HG03571 (cell line): ENCODE results near the gene PIPOX.
"Not testable (repeated sequence)": the region's sequence is repeated elsewhere in the genome, so short reads cannot be mapped to it uniquely, and the experiment has no call there.

ENCODE experiments used
- ATAC-seq: cut with Tn5 transposase; IDR thresholded peaks from one replicate; pipeline ENCODE4 v1.9.1; 2021; ENCODE audit not compliant: unreplicated experiment

Gene PIPOX

DNA sequence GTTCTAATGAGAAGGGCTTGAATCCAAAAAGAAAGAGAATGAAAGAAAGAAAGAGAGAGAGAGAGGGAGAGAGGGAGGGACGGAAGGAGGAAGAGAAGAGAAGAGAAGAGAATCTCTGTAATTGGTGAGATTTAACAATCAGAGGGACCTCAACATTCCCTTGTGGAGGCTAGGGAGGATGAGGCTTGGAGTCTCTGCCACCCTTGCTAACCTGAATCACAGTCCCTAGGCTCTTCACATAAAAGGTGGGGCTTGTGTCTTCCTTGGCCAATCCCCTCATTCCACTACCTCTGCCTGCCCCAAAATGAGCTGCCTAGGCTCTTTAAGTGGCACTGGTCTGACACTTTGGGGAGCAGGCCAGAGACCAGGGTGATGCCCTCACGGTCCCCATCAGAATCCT, 30.1 kb downstream of the PIPOX start:
- no peak for ATAC-seq

GRCh38 chr17:29073520-29073919, 30.6 kb downstream of the PIPOX start:
- no peak for ATAC-seq

DNA sequence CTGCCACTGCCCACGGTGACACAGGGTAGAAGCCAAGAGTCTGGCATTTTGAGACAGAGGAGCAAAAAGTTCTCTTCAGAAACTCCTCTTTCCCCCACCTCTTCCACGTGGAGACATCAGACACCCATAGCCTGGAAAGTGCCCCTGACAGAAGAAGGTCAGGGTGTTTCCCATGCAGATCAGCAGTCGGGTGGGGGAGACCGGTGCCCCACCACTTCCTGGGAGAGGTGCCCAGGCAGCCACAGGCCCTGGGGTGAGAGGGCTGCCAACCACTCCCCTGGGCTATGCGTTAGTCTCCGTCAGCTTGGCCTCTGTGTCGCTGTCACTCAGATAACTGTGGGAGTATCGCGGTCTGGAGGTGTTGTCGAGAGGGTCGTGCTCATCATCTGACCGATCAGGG, 31.5 kb downstream of the PIPOX start:
- ATAC-seq: no peak

DNA sequence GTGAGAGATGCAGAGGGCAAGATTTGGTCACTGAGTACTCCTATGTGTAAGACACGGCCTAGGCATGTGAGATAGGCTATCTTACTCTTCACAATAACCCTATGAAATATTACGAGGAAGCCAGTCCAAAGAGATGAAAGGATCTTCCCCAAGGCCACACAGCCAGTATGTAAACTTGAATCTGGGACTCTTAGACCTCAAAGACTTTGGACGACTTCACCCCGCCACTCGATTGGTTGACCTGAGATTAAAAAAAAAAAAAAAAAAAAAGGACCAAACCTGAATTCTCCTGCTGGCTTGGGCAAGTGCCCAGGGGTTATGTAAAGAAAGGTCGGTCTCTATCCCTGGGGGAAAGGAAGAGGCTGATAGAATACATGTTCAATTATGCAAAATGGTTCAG, 33.1 kb downstream of the PIPOX start:
- no peak for ATAC-seq

- ATAC-seq: no peak
Observed at GRCh38 chr17:29076722-29077121, 33.8 kb downstream of the PIPOX start.

DNA sequence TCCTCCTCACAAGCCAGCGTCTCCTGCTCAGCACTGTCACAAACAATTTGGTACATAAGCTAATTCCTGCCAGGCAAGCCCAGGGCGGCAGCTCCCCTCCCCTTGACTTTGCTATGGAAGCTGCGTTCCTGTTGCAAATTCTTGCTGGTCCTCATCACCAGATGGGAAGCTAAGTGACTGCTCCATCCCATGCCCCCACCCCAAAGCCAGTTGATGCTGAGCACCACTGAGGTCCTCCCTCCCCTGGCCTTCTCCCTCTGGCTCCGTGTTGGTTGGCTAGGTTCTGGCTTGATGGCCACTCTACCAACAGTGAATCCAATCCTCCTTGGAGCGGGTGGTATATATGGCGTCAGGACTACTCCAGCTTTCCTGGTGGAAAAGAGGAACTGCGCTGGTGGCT, 34.4 kb downstream of the PIPOX start:
- ATAC-seq: no peak

DNA sequence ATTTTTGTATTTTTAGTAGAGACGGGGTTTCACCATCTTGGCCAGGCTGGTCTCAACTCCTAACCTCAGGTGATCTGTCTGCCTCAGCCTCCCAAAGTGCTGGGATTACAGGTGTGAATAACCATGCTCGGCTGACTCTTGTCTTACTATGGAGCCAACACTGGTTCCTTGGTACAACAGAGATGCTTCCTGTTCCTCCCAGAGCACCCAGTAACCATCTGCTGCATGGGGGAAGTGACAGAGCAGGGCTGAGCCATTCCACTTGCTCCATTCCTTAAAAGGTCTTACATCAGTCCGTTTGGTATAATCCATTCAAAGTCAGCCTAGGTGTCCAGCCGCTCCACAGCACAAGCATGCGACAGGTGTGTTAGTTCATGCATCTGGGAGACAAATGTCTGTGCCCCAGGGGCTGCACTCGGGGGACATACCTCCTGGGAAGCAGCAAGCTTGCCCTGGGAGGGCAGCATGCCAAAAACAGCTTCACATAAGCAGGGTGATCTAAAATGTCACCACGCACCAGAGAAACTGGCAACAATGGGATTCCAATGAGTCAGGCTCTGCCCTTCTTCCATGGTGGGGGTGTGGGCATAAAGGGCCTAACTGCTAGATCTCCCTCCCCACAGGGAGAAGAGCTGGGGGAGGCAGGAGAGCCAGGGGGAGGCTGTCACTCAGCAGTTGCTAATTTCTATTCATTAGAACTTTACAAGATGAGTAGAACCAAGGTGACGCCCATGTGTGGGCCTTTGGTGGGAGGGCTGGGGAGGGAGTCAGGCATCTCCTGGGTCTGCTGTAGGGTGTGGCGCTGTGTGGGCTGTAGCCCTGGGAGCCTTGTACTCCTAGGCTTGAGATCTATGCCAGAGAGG, 35.5 kb downstream of the PIPOX start:
- ATAC-seq: no peak

DNA sequence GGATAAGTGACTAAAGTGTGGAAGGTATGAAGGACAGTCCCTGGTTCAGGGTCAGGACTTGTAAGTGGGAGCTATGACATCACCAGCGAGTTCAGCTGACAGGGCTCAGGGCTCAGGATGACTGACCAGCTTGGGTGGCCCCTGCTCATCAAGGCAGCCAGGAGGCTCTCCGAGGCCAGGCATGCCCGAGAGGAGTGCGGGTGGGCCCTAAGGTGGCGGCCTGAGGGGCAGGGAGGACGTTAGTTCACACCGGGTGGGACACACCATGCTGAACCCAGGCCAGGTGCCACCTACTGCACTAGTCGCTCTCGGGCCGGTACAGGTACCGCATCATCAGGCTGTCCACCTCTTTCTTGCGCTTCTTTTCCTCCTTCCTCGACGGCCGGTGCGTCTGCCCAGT, 36.5 kb downstream of the PIPOX start:
- no peak for ATAC-seq

GRCh38 chr17:29079887-29080286, 36.9 kb downstream of the PIPOX start:
- ATAC-seq: no peak

DNA sequence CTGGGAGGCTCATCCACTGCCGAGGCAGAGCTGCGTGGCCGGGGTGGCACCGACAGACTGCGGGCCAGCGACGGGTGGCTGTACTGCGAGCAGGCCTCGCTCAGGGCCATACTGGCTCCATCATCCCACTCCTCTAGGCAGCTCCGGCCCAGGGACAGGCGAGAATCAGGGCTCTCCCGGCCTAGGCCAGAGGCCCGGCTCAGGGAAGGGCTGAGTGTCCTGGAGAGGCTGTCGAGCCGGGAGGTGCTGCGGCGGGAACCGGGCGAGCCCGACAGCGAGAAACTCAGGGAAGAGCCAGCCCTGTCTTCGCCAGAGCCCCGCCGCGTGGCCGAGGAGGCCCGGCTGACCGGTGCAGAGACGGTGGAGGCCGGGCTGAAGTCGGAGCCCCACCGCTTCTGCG, 37.4 kb downstream of the PIPOX start:
- no peak for ATAC-seq

GRCh38 chr17:29080965-29081364, 38.0 kb downstream of the PIPOX start:
- no peak for ATAC-seq

DNA sequence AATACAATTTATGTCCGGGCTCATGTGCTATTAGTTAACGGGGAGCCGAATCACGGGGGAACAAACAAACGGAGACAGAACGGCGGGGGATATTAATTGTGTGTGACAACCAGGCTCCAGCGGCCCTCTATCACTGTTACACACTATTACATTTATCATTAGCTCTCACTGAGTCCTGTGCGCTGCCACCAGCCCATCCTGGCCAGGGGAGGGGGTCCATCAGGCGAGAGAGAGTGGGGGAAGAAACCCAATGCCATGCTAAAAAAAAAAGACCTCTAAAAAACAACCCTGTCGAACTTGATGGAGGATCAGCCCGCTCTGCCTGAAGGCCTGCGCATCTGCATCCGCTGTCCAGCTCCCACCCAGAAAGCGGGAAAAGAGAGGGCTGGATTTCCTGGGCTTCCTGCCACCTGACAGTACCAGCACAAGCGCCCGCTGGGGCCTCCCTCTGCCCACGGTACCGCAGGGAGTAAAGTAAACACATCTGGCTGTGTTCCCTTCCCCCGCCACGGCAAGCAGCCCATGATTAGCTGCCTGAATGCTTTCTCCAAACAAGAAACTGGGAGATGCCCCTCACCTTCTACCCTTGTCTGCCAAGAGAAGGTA, 41.7 kb downstream of the PIPOX start:
- ATAC-seq: no peak

- no peak for ATAC-seq
Observed at GRCh38 chr17:29085223-29085622, 42.3 kb downstream of the PIPOX start.

DNA sequence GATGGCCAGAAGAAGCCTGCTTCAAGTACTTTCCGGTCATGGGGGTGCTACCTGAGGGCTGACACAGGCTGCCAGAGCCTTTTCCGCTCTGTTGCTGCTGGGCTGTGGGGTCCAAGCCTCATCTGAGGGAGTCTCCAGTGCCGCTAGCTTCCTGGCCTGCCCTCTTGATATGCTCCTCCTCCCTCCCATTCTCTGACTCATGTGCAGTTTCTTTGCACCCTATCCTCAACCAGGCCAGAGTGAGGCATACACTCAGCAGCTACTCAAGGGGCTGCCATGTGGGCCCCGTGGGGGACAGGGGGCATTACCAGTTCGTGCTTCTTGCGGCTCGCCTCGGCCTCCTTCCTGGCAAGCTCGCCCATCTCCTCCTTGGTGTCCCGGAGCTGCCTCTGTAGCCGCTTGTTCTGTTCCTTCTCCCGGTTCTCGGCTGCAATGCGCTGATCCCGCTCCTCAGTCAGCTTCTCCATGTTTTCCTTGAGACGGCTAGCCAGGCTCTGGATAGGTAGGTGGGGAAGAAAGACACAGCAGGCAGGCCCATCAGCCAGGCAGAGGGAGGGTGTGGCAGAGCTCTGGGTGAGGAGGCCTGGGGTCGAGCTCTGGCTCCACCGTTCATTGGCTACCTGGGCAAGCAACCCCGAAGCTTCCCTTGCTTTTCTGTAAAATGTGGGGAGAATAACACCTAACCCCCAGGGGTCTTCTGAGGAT, 43.8 kb downstream of the PIPOX start:
- no peak for ATAC-seq

DNA sequence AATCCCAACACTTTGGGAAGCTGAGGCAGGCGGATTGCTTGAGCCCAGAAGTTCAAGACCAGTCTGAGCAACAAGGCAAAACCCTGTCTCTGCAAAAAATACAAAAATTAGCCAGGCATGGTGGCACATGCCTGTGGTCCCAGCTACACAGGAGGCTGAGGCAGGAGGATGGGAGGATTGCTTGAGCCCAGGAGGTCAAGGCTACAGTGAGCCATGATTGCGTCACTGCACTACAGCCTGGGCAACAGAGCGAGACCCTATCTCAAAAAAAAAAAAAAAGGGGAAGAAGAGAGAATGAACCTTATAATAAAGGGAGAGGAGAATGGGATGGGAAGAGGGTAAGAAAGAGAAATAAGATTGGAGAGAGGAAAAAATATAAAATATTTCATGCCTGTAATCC, 45.8 kb downstream of the PIPOX start:
- not testable (repeated sequence) for ATAC-seq

DNA sequence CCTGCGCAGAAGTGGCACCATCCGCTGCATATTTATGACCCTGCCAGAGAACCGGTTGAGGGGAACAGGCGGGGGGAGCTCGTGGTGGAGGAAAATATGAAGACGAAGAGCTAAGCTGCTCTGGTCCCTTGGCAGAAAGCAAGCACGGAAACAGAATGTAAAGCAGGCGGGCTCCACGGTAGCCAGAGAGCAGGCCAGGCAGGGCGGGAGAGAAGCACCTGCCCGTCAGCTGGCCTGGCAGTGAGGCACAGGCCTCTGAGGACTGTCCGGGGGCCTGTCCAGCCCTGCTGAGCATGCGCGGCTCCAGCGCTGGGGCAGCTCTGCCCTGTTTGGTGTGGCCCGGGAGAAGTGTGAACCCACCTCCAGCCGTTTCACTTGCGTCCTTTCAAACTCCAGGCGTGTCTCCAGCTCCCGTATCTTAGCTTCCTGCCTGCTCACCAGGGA, 46.7 kb downstream of the PIPOX start:
- ATAC-seq: no peak

- no peak for ATAC-seq
Observed at GRCh38 chr17:29090108-29090507, 47.2 kb downstream of the PIPOX start.

DNA sequence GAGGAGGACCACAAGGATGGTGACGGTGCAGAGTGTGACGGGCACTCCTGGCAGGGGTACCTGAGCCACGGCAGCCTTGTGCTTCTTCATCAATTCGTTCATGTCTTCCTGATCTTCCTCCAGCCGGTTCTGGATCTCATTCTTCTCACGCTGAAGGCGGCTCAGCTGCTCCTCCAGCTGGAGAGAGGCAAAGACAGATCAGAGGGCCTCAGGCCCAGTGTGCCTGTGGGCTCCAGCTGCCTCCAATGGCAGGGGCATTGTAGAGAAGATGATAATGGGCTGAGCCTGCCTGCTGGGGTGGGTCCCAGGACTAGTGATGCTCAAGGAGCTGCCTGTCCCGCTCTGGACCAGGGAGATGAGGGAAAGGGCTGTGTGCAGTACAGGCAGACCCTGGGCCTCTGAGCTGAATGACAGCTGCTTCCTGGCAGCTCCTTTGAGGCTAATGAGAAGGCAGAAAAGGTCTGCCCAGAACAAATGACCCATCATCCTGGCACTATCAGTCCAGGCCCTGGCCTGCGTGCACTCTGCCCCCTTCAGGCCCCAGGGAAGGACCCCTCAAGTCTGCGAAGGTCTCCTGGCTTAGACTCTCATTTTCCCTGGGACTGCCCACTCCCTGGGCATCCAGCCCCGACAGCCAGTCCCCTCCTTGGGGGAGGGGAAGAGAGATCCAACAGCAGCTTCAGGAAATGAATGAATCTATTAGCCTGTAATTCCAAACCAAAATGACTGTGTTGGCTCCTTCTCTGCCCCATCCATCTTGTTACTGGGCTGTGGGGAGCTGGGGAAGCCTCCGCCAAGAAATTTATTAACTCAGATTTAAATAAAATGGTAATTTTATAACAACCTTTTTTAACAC, 48.0 kb downstream of the PIPOX start:
- ATAC-seq: no peak

- ATAC-seq: no peak
Observed at GRCh38 chr17:29091606-29092289, 48.8 kb downstream of the PIPOX start.

GRCh38 chr17:29093090-29093871, 50.3 kb downstream of the PIPOX start:
- no peak for ATAC-seq
